Medulla oblongata (tissue), 1 donor: Measurements from ENCODE around the gene TOM1L1.
A peak's percentile ranks its signal among the peaks of the same experiment; 100 is the strongest.

Source experiments
- DNase-seq: peaks from one replicate; pipeline ENCODE4 v3.0.0-alpha.2; 2015; ENCODE audit errors: extremely low spot score

The TOM1L1 gene

GRCh38 chr17:54892360-54892759 is 8.3 kb upstream of the TOM1L1 start:
- DNase-seq, result no peak

- DNase-seq, result no peak
These were observed 2.1 kb upstream of the TOM1L1 start for GRCh38 chr17:54898576-54898975.

GRCh38 chr17:54899201-54899600 is 1.5 kb upstream of the TOM1L1 start:
- DNase-seq, result no peak

- no peak for DNase-seq
These were observed 763 bp upstream of the TOM1L1 start for GRCh38 chr17:54899721-54900456.

DNA sequence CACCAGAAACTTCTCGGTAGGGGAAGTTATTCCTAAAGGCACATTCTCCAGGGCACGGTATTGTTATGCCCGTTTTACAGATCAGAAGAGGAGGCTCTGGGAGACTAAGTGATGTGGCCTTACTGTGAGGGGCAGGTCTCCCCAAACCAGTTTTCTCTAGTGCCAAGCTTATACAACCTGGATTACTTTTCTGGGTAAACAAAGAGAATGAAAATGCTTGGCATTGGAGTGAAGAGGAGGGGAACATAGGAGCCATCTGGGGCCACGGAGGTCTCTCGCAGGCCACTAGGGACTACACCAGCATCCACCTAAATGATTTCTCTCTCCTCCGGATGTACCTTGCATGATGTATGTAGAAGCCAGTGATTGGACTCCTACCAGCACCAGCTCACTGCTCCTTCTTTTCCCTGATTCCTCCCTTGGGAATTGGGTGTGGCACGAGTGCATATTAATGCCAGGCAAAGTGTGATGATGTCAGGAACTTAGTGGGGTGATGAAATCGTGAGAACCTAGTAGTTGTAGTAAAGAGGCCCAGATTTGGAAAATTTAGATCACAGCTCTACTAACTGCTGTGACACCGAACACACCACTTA is 674 bp downstream of the TOM1L1 start:
- DNase-seq, result no peak

GRCh38 chr17:54902017-54902416 is 1.4 kb downstream of the TOM1L1 start:
- no peak for DNase-seq

- DNase-seq, result no peak
These were observed 2.0 kb downstream of the TOM1L1 start for GRCh38 chr17:54902611-54903010.

- peak; percentile 48 for DNase-seq
These were observed 2.7 kb downstream of the TOM1L1 start for GRCh38 chr17:54903375-54903774.

- no peak for DNase-seq
These were observed 6.0 kb downstream of the TOM1L1 start for GRCh38 chr17:54906683-54907082.

DNA sequence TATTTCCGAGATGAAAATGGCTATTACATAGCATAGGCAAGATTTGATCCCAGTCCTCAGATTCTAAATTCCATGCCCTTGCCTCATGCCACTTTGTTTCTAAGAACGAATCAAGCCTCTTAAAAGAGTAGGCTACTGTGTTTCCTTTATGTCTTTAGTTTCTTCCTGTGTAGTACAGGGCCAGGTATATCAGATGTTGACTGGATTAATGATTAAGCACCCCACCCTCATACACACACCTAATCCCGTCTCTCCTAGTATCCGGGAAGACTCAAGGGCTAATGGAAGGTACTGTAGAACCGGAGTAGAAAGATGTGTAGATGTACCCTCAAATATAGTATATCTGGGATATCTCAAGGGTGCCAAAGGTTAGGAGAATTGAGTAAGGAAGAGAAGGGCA is 6.7 kb downstream of the TOM1L1 start:
- no peak for DNase-seq

GRCh38 chr17:54909766-54910165 is 9.1 kb downstream of the TOM1L1 start:
- DNase-seq, result no peak

GRCh38 chr17:54916721-54917120 is 16.1 kb downstream of the TOM1L1 start:
- no peak for DNase-seq

DNA sequence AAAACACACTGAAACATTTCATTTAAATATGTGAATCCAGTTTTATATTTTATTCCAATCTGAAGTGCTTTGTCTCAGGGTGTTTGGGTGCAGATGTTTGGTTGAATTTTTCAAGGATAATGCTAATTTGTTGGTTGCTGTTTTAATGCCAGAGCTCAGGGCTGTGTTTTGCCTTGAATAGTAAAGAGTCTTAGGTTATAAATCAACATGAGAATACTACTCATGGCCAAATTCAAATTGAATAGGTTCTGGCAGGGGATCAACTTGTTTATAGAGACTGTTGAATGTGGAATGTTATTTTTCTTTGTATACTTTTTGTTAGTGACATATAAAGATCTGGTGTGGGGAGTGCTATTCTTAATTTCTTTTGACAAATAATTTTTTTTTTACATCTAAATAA is 18.8 kb downstream of the TOM1L1 start:
- peak; percentile 22 for DNase-seq

GRCh38 chr17:54920819-54921218 is 20.2 kb downstream of the TOM1L1 start:
- DNase-seq, result no peak

- DNase-seq, result no peak
These were observed 23.8 kb downstream of the TOM1L1 start for GRCh38 chr17:54924405-54924804.

GRCh38 chr17:54927525-54927924 is 26.9 kb downstream of the TOM1L1 start:
- no peak for DNase-seq

- no peak for DNase-seq
These were observed 32.1 kb downstream of the TOM1L1 start for GRCh38 chr17:54932711-54933110.

DNA sequence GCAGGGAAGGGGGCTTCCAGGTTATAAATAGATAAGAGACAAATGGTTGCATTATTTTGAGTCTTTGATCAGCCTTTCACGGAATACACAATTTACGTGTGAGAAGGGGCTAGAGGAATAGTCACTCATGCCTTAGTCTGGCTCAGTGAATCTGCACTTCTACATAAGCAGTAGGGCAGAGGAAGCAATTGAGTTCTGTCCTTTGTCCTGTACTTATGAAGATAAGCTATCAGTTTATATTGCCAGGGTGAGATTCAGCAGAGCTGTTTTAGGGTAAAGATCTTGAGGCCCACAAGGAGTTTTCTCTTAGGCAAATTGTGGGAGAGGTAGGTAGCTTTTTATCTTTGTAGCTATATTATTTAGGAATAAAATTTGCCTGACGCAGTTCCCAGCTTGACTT is 33.3 kb downstream of the TOM1L1 start:
- DNase-seq, result no peak

GRCh38 chr17:54935471-54935870 is 34.8 kb downstream of the TOM1L1 start:
- no peak for DNase-seq

DNA sequence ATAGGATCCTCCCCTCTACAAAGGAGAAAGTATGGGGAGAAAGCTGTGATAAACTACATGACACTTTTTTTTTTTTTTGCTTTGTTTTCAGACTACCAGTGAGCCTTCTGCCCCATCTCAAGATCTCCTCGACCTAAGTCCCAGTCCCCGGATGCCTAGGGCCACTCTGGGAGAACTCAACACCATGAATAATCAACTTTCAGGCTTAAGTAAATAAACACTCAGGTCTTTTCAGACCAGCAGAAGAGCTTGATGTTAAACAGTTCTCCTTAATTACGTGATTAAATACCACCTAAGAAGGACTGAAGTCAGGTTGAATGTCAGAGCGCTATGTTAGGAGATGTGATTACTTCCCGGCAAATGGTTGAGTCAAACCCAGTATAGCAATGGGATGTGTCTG is 36.4 kb downstream of the TOM1L1 start:
- DNase-seq, result no peak

DNA sequence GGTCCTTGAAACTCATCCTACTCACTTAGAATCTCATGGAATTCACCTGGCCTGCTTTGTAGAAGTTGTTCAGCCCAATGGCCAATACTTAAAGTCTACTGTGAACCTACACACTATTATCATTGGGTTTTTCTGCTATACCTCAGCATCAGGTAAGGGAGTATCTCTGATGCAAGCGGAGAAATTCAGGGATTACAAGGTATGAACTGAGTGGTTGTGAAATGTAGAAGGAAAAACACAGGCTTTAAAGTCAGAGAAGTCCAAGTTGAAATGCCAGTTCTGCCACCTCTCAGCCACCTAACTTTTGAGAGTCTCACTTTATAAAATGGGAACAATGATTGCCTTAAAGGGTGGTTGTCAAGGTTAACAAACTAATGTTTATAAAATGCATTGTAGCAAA is 36.8 kb downstream of the TOM1L1 start:
- DNase-seq, result no peak

GRCh38 chr17:54941285-54941684 is 40.6 kb downstream of the TOM1L1 start:
- no peak for DNase-seq

DNA sequence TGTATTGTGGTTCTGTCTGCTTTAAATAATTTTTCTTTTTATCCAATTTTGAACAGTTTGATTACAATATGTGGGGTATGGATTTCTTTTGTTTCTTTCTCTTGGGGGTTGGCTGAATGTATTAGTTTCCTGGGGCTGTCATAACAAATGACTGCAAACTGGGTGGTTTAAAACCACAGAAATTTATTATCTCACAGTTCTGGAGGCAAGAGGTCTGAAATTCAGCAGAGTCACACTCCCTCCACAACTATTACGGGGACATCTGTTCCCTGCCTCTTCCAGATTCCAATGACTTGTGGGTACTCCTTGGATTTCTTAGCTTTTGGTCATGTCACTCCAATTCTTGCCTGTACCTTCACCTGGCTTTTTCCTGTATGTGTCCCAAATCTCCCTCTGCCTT is 44.1 kb downstream of the TOM1L1 start:
- no peak for DNase-seq

DNA sequence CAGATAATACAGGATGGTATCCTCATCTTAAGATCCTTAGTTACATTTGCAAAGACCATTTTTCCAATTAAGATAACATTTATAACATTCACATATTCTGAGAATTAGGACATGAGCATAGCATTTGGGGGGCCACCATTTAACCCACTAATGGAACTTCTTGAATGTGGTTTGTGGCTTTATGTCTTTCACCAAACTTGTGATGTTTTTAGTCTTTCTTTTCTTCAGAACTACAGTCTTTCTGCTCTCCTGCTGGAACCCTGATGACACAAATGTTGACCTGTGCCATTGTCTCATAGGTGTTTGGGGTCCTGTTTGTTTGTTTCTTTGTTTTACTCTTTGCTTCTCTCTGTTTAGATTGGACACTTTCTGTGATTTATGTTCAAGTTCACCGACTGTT is 44.6 kb downstream of the TOM1L1 start:
- no peak for DNase-seq
